SK-N-SH (cell line): ENCODE results near the gene DPP4. TPM values are rescaled to one million over a fixed set of nuclear protein-coding genes. Genes with fewer than 3 reads are reported as not detected.

Experiments used
- CTCF ChIA-PET: fragments of 300-600, 350-600 bp; formaldehyde crosslinking; extraction: SDS; loops from one replicate; lab custom pipeline; 2021; lab: Yijun Ruan, JAX
- POLR2A ChIA-PET: fragments of 350-600 bp; sonication (Branson Sonifier 250); formaldehyde crosslinking; extraction: SDS; loops from one replicate; lab custom pipeline; 2020; ENCODE audit warnings: antibody characterized with exemption, inconsistent platforms; lab: Yijun Ruan, JAX
- DNase-seq: peaks from one replicate; pipeline ENCODE4 v3.0.0; 2012
- H2AFZ ChIP-seq: fragments of 200-600 bp; sonication (generic); 2 replicates; pipeline ENCODE4 v1.8.1; 2016; ENCODE audit warnings: antibody characterized with exemption, mild to moderate bottlenecking, low read depth
- H3F3A ChIP-seq: fragments of 200-600 bp; sonication (generic); replicated peaks from 2 replicates; pipeline ENCODE3; 2016; ENCODE audit warnings: antibody characterized with exemption, mild to moderate bottlenecking; ENCODE audit not compliant: insufficient read depth
- H3K27ac ChIP-seq, 2 experiments: fragments of 200-500 bp in 1 of 2; fragments of 200-600 bp in 1 of 2; sonication (Bioruptor generic) in 1 of 2; sonication (generic), shearing (Covaris generic) in 1 of 2; 2 replicates each; pipeline versions ENCODE4 v1.5.1 to v1.6.1; 2014 to 2016; ENCODE audit warnings: low read depth in 2 of 2, inconsistent platforms in 1 of 2, low read length in 1 of 2, mild to moderate bottlenecking in 1 of 2, mixed read lengths in 1 of 2
- H3K27me3 ChIP-seq: fragments of 200-600 bp; sonication (generic), shearing (Covaris generic); 2 replicates; pipeline ENCODE4 v1.6.1; 2016; ENCODE audit warnings: mixed run types; ENCODE audit not compliant: insufficient read depth
- H3K36me3 ChIP-seq, 2 experiments: fragments of 200-500 bp in 1 of 2; fragments of 200-600 bp in 1 of 2; sonication (Bioruptor generic) in 1 of 2; sonication (generic) in 1 of 2; replicated peaks in 1 of 2; 2 replicates each; pipeline versions ENCODE3 to v1.5.1; 2014 to 2016; ENCODE audit warnings: low read length in 1 of 2, mild to moderate bottlenecking in 1 of 2; ENCODE audit not compliant: insufficient read depth in 2 of 2, control insufficient read depth in 1 of 2
- H3K4me1 ChIP-seq, 2 experiments: fragments of 200-500 bp in 1 of 2; fragments of 200-600 bp in 1 of 2; sonication (Bioruptor generic) in 1 of 2; sonication (generic), shearing (Covaris generic) in 1 of 2; 2 replicates each; pipeline versions ENCODE4 v1.5.1 to v1.6.1; 2014 to 2016; ENCODE audit warnings: low read depth in 1 of 2, low read length in 1 of 2, mixed run types in 1 of 2; ENCODE audit not compliant: insufficient read depth in 2 of 2, control insufficient read depth in 1 of 2
- H3K4me2 ChIP-seq: fragments of 200-600 bp; sonication (generic), shearing (Covaris generic); 2 replicates; pipeline ENCODE4 v1.6.1; 2017; ENCODE audit warnings: mixed run types
- H3K4me3 ChIP-seq, 2 experiments: fragments of 200-500 bp in 1 of 2; fragments of 200-600 bp in 1 of 2; sonication (Bioruptor generic) in 1 of 2; sonication (generic), shearing (Covaris generic) in 1 of 2; 2 replicates each; pipeline versions ENCODE4 v1.5.1 to v1.8.1; 2014 to 2016; ENCODE audit warnings: low read depth in 2 of 2, inconsistent platforms in 1 of 2, low read length in 1 of 2, mild to moderate bottlenecking in 1 of 2, mixed read lengths in 1 of 2, moderate library complexity in 1 of 2
- H3K79me2 ChIP-seq: fragments of 200-600 bp; sonication (generic); 2 replicates; pipeline ENCODE4 v1.8.1; 2017; ENCODE audit warnings: mild to moderate bottlenecking; ENCODE audit not compliant: insufficient read depth
- H3K9ac ChIP-seq: fragments of 200-600 bp; sonication (generic); 2 replicates; pipeline ENCODE4 v1.6.1; 2017; ENCODE audit warnings: mixed run types
- H3K9me2 ChIP-seq: fragments of 200-600 bp; sonication (generic); 2 replicates; pipeline ENCODE4 v1.6.1; 2017; ENCODE audit warnings: mixed run types
- H3K9me3 ChIP-seq: fragments of 200-600 bp; sonication (generic); 2 replicates; pipeline ENCODE4 v1.6.1; 2017; ENCODE audit warnings: mixed run types, mild to moderate bottlenecking, moderate library complexity
- H4K20me1 ChIP-seq: fragments of 200-600 bp; sonication (generic); 2 replicates; pipeline ENCODE4 v1.6.1; 2017; ENCODE audit warnings: mild to moderate bottlenecking, mixed run types; ENCODE audit not compliant: insufficient read depth
- EP300 ChIP-seq, 2 experiments: IDR thresholded peaks; 2 replicates each; pipeline versions ENCODE4 v1.4.0 to v1.6.1; 2012; ENCODE audit warnings: borderline replicate concordance in 1 of 2, low read depth in 1 of 2, low read length in 1 of 2
- EZH2phosphoT487 ChIP-seq: fragments of 200-600 bp; sonication (generic); IDR thresholded peaks from 2 replicates; pipeline ENCODE4 v1.6.1; 2017; ENCODE audit warnings: low read depth, mixed run types, mild to moderate bottlenecking, antibody characterized with exemption, moderate library complexity, borderline replicate concordance
- FOSL2 ChIP-seq: IDR thresholded peaks from 2 replicates; pipeline ENCODE4 v1.4.0; 2012; ENCODE audit warnings: low read depth, mild to moderate bottlenecking, moderate library complexity, borderline replicate concordance
- GABPA ChIP-seq: IDR thresholded peaks from 2 replicates; pipeline ENCODE4 v1.4.0; 2012; ENCODE audit warnings: low read depth, mild to moderate bottlenecking
- MAX ChIP-seq: IDR thresholded peaks from 2 replicates; pipeline ENCODE4 v1.4.0; 2012; ENCODE audit warnings: low read depth
- MEF2A ChIP-seq: IDR thresholded peaks from 2 replicates; pipeline ENCODE4 v1.4.0; 2012; ENCODE audit warnings: low read depth, borderline replicate concordance
- POLR2AphosphoS5 ChIP-seq: IDR thresholded peaks from 2 replicates; pipeline ENCODE4 v1.6.1; 2012; ENCODE audit warnings: low read depth, low read length
- RAD21 ChIP-seq: IDR thresholded peaks from 2 replicates; pipeline ENCODE4 v1.6.1; 2012; ENCODE audit warnings: mild to moderate bottlenecking, low read length
- REST ChIP-seq: IDR thresholded peaks from 2 replicates; pipeline ENCODE4 v1.6.1; 2012; ENCODE audit warnings: mild to moderate bottlenecking, low read depth, low read length, moderate library complexity
- SIN3A ChIP-seq: IDR thresholded peaks from 2 replicates; pipeline ENCODE4 v1.6.1; 2012; ENCODE audit warnings: low read depth, mild to moderate bottlenecking, low read length, moderate library complexity, borderline replicate concordance
- SMC3 ChIP-seq: IDR thresholded peaks from 2 replicates; pipeline ENCODE4 v1.6.1; 2012; ENCODE audit warnings: low read depth, low read length, improper control_type of control experiment
- YY1 ChIP-seq: IDR thresholded peaks from 2 replicates; pipeline ENCODE4 v1.4.0; 2012; ENCODE audit warnings: low read depth, mild to moderate bottlenecking
- WGBS: methylation state at CpG from one replicate; pipeline ENCODE4 v1.1.6; 2017; ENCODE audit warnings: low lambda C conversion rate; 5-methylcytosine and 5-hydroxymethylcytosine counted together
- polyA plus RNA-seq, 3 experiments: library from polyadenylated mRNA; depleted of rRNA; stranded (reverse); fragments of >200 nt; gene quantifications; 2 replicates each; pipeline ENCODE4 v1.2.3, GENCODE V29; 2012
- TF ChIP-seq, protein P1 (sequence below): IDR thresholded peaks from 2 replicates; pipeline ENCODE4 v1.4.0; 2012; ENCODE audit warnings: low read depth, borderline replicate concordance
- TF ChIP-seq, protein P2 (sequence below): IDR thresholded peaks from 2 replicates; pipeline ENCODE4 v1.4.0; 2012; ENCODE audit warnings: low read depth, borderline replicate concordance
- TF ChIP-seq, protein P3 (sequence below): IDR thresholded peaks from 2 replicates; pipeline ENCODE4; 2012
- TF ChIP-seq, protein P4 (sequence below): fragments of 200-600 bp; sonication (generic); IDR thresholded peaks from 2 replicates; pipeline ENCODE4 v1.6.1; 2017; ENCODE audit warnings: antibody characterized with exemption, mild to moderate bottlenecking, moderate library complexity

Gene DPP4
- polyA plus RNA-seq, 1 of the 3 experiments (the other 2 are of a cell fraction): 5.0 TPM

DNA sequence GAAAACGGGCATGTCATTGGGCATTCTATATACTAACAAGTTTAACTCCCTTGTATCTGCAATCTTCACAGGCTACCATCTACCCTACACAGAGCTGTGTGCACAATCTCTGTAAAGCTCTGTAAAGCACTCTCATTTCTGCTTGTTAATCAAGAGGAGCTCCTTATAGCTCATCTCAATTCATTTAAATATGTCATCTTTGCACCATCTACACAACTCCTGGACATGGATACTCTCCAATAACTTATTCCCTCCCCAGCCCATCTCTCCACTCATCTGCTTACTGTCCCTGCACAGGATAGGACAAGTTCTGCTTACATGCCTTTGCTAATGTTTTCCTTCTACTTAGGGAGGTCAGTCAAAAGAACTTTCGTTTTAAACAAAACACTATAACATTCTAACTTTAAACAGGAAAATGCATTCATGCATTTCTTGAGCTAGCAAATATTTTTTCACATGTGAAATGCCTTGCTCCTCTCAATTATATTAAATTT, 61.4 kb downstream of the DPP4 start (continued):
- TF ChIP-seq, protein P1, sequence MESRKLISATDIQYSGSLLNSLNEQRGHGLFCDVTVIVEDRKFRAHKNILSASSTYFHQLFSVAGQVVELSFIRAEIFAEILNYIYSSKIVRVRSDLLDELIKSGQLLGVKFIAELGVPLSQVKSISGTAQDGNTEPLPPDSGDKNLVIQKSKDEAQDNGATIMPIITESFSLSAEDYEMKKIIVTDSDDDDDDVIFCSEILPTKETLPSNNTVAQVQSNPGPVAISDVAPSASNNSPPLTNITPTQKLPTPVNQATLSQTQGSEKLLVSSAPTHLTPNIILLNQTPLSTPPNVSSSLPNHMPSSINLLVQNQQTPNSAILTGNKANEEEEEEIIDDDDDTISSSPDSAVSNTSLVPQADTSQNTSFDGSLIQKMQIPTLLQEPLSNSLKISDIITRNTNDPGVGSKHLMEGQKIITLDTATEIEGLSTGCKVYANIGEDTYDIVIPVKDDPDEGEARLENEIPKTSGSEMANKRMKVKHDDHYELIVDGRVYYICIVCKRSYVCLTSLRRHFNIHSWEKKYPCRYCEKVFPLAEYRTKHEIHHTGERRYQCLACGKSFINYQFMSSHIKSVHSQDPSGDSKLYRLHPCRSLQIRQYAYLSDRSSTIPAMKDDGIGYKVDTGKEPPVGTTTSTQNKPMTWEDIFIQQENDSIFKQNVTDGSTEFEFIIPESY: no peak
- no peak for TF ChIP-seq EP300 (IDR thresholded peaks at IDR 0.05; ENCODE audit: borderline replicate concordance in 1 of 2, low read depth in 1 of 2, low read length in 1 of 2)
- TF ChIP-seq, all 33 proteins: peak for 0

- Histone ChIP-seq H3K4me2 (no peak overlapping the region), H3K9me3 (no peaks in the 10 kb centered on the region), H3K9ac (no peak overlapping the region), H3K4me1 (no peaks in the 10 kb centered on the region; a peak in 1 of 4 replicates), H3K9me2 (no peaks in the 10 kb centered on the region), H3K27me3 (no peaks in the 10 kb centered on the region), H3K36me3 (no peaks in the 10 kb centered on the region), H3K79me2 (no peaks in the 10 kb centered on the region), H3K4me3 (no peak overlapping the region), H3K27ac (no peak overlapping the region), H2AFZ (no peak overlapping the region), H3F3A (no peaks in the 10 kb centered on the region), H4K20me1 (no peaks in the 10 kb centered on the region)
- ChIA-PET POLR2A (no interaction called here), CTCF (no interaction called here)
- 49% methylated on average over 2 of the region's 2 CpGs for WGBS
- no peak for DNase-seq
- TF ChIP-seq EZH2phosphoT487 (no peak), SIN3A (no peak), YY1 (no peak), GABPA (no peak), MAX (no peak), POLR2AphosphoS5 (no peak), MEF2A (no peak), FOSL2 (no peak), RAD21 (no peak), REST (no peak), EP300 (IDR thresholded peaks at IDR 0.05; ENCODE audit: borderline replicate concordance in 1 of 2, low read depth in 1 of 2, low read length in 1 of 2) (no peak), SMC3 (no peak)
- TF ChIP-seq, protein P2, sequence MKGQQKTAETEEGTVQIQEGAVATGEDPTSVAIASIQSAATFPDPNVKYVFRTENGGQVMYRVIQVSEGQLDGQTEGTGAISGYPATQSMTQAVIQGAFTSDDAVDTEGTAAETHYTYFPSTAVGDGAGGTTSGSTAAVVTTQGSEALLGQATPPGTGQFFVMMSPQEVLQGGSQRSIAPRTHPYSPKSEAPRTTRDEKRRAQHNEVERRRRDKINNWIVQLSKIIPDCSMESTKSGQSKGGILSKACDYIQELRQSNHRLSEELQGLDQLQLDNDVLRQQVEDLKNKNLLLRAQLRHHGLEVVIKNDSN: no peak
- TF ChIP-seq, protein P1: no peak
- TF ChIP-seq, protein P3, sequence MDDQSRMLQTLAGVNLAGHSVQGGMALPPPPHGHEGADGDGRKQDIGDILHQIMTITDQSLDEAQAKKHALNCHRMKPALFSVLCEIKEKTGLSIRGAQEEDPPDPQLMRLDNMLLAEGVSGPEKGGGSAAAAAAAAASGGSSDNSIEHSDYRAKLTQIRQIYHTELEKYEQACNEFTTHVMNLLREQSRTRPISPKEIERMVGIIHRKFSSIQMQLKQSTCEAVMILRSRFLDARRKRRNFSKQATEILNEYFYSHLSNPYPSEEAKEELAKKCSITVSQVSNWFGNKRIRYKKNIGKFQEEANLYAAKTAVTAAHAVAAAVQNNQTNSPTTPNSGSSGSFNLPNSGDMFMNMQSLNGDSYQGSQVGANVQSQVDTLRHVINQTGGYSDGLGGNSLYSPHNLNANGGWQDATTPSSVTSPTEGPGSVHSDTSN: no peak
- TF ChIP-seq, protein P4, sequence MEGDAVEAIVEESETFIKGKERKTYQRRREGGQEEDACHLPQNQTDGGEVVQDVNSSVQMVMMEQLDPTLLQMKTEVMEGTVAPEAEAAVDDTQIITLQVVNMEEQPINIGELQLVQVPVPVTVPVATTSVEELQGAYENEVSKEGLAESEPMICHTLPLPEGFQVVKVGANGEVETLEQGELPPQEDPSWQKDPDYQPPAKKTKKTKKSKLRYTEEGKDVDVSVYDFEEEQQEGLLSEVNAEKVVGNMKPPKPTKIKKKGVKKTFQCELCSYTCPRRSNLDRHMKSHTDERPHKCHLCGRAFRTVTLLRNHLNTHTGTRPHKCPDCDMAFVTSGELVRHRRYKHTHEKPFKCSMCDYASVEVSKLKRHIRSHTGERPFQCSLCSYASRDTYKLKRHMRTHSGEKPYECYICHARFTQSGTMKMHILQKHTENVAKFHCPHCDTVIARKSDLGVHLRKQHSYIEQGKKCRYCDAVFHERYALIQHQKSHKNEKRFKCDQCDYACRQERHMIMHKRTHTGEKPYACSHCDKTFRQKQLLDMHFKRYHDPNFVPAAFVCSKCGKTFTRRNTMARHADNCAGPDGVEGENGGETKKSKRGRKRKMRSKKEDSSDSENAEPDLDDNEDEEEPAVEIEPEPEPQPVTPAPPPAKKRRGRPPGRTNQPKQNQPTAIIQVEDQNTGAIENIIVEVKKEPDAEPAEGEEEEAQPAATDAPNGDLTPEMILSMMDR: no peak
These were observed 62.1 kb downstream of the DPP4 start for GRCh38 chr2:162011706-162012564.
